Measurements from ENCODE around the gene METTL15. TPM values are rescaled to one million over a fixed set of nuclear protein-coding genes. Genes with fewer than 3 reads are reported as not detected.
"Not testable (repeated sequence)": the region's sequence is repeated elsewhere in the genome, so short reads cannot be mapped to it uniquely, and the experiment has no call there.

Gene METTL15
- total RNA-seq, 1 experiment from 2014 or later = 15.8 TPM

DNA sequence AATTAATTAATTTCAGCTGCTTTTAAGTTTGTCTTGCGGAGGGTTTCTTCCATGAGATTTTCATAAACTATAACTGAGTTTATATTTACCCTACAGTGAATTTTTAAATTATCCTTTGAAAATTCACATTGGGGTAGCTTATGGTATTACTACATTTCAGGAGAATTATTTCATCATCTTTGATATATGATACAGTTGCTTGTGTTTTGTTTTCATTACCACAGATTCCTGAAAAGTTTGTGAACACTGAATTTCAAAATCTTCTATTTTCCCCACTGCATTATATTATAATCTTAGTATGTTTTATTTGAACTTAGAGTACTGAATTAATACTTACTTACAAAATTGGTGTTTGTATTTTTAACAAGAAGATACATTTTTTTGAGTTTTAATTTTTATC lies 24.4 kb downstream of the METTL15 start:
- no peak for DNase-seq (ENCODE audit: low read depth in 1 of 2, low spot score in 2 of 2)

DNA sequence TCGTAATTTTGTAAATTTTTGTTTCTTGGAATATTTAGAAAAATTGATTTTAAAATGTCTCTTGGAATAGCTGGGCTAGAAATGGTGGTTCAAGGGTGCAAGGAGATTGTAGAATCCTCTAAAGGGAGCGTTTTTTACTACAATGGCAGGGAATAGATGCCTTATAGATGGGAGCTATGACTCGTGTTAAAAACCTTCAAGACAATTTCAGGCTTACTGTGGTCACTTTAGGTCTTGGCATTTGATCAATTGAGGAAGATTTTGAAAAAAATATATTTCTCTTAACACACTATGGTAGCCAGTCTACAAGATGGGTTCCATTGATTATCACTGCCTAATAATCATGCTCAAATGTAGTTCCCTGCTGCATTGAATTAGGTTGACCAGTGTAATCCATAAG lies 25.0 kb downstream of the METTL15 start:
- no peaks in the 10 kb centered on the region for H3K27me3 ChIP-seq (replicated peaks)
- no peak overlapping the region for H3K27ac ChIP-seq
- no peaks in the 10 kb centered on the region for H3K4me1 ChIP-seq (replicated peaks)
- no peak for DNase-seq (ENCODE audit: low read depth in 1 of 2, low spot score in 2 of 2)
- H3K4me3 ChIP-seq = no peak overlapping the region
- peaks cover 11% of the 10 kb centered on the region; the same call in 1 of the 2 replicates for H3K9me3 ChIP-seq (replicated peaks)
- peaks cover 37% of the 10 kb centered on the region for H3K36me3 ChIP-seq

More for the DNA sequence above, 24.4 kb downstream of the METTL15 start:
- Histone ChIP-seq H3K27ac (no peak overlapping the region), H3K4me3 (no peak overlapping the region), H3K4me1 (replicated peaks) (no peaks in the 10 kb centered on the region), H3K9me3 (replicated peaks) (peaks cover 11% of the 10 kb centered on the region; the same call in 1 of the 2 replicates), H3K27me3 (replicated peaks) (no peaks in the 10 kb centered on the region), H3K36me3 (peaks cover 32% of the 10 kb centered on the region)

DNA sequence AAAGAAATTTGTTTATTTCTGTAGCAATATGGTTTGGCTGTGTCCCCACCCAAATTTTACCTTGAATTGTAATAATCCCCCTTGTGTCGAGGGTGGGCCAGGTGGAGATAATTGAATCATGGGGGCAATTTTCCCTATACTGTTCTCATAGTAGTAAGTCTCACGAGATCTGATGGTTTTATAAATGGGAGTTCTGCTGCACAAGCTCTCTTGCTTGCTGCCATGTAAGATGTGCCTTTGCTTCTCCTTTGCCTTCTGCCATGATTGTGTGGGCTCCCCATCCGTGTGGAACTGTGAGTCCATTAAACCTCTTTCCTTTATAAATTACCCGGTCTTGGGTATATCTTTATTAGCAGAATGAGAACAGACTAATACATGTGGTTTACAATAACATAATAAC lies 28.0 kb downstream of the METTL15 start:
- DNase-seq (ENCODE audit: low read depth in 1 of 2, low spot score in 2 of 2); H3K4me1 ChIP-seq (replicated peaks); H3K4me3 ChIP-seq; H3K27me3 ChIP-seq (replicated peaks); H3K27ac ChIP-seq: not testable (repeated sequence)
- peaks cover 11% of the 10 kb centered on the region for H3K9me3 ChIP-seq (replicated peaks)
- H3K36me3 ChIP-seq = peaks cover 43% of the 10 kb centered on the region

DNA sequence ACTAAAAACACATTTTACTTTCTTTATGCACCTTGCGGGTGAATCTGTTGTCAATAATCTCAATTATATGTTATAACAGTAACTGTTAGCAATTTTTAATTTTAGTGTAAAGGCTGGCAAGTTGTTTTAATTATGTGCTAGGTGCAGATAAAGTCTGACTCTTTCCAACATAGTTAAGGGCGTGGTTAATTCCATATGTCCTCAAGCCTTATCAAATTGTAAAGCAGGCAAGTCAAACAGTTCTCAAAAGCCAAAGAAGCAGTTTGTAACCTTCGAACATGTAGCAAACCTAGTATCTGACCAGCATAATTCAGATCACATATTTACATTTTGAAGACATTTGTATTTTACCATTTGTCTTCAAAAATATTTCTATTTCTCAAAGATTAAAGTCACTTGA lies 29.2 kb downstream of the METTL15 start:
- Histone ChIP-seq H3K4me3 (no peak overlapping the region), H3K27me3 (replicated peaks) (no peaks in the 10 kb centered on the region), H3K9me3 (replicated peaks) (peaks cover 11% of the 10 kb centered on the region), H3K36me3 (peaks cover 43% of the 10 kb centered on the region), H3K4me1 (replicated peaks) (no peaks in the 10 kb centered on the region), H3K27ac (no peak overlapping the region)
- no peak for DNase-seq (ENCODE audit: low read depth in 1 of 2, low spot score in 2 of 2)

DNA sequence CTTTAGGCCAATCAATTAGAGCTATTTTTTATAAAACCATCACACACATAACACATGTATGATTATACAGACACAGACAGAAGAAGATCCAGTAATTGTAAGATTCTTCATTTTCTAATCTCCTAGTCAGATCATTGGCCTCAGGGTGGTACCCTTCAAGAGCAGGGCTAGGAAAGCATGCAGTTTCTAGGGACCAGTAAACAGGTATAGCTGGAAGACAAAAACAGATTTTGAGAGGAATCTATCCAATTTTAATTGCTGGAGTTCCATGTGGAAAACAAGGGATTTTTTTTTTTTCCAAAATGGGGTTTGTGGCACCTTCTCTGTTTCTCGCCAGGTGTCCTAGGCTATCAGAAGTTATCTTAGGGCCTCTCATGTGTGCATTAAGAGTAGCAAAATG lies 29.6 kb downstream of the METTL15 start:
- Histone ChIP-seq H3K4me3 (no peak overlapping the region), H3K27me3 (replicated peaks) (no peaks in the 10 kb centered on the region), H3K9me3 (replicated peaks) (peaks cover 11% of the 10 kb centered on the region), H3K36me3 (peaks cover 43% of the 10 kb centered on the region), H3K4me1 (replicated peaks) (no peaks in the 10 kb centered on the region), H3K27ac (no peak overlapping the region)
- no peak for DNase-seq (ENCODE audit: low read depth in 1 of 2, low spot score in 2 of 2)

DNA sequence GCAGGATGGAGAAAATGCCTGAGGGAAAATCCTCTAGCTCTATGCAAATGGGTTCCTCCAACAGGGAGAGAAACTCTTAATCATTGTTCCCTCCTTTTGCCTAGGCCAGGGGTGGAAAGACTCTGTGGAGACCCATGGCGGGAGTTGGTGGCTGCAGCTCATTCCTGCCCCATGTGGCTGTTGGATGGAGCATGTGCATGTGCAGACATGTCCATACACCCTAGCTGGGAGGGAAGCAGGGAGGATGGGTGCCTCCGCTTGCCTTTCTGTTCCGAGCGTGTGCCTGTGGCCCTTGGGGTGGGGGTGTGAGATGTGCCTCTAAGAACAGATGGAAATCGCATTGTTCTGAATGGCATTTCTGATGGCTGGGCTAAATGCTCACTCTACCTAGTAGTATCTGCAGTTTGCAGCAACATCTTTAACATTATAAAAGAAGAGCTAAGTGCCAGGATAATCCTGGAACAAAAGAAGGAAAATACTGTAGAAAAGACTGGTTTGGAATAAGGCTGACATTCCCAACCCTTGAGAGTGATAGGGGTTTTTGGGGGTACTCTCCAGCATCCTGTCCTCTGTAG lies 31.7 kb downstream of the METTL15 start:
- H3K4me3 ChIP-seq = no peak overlapping the region
- H3K9me3 ChIP-seq (replicated peaks) = peaks cover 11% of the 10 kb centered on the region
- DNase-seq (ENCODE audit: low read depth in 1 of 2, low spot score in 2 of 2) = no peak
- H3K36me3 ChIP-seq = peaks cover 30% of the 10 kb centered on the region
- 0 out of 2 replicates have a peak, but pooled peaks cover 3% of the 10 kb centered on the region for H3K4me1 ChIP-seq (replicated peaks)
- H3K27me3 ChIP-seq (replicated peaks) = no peaks in the 10 kb centered on the region
- no peak overlapping the region for H3K27ac ChIP-seq

DNA sequence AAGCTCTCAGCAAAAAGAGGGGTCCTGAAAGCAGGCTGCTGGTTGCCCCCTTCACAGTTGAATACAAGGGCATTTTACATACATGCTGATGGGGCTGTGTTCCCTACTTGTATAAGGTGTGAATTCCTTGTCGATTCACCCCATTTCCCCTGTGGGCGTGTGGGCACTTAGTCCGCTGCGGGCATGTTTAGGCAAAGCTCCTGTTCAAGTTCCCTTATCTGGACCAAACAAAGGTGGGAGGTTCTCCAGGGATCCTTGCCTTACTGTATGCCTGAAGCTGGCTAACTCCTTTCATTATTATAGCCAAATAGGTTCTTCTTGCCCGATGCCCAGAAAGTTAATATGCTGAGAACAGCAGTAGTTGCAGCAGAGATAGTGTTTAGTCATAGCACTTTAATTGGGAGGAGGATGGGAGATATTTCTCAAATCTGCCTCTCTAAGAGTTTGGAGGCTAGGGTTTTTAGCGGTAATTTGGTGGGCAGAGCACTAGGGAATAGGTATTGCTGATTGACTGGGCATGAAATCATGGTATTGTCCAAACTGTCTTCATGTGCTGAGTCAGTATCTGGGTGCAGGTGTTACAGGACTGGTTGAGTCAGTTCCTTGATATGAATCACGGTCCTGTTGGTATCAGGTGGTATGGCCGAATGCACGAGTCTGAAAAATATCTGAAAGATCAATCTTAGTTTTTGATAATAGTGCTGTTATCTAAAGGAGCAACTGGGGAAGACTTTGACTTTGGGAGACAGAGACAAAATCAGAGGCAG lies 32.7 kb downstream of the METTL15 start:
- DNase-seq (ENCODE audit: low read depth in 1 of 2, low spot score in 2 of 2) = no peak
- no peak overlapping the region for H3K27ac ChIP-seq
- no peaks in the 10 kb centered on the region for H3K27me3 ChIP-seq (replicated peaks)
- H3K9me3 ChIP-seq (replicated peaks) = peaks cover 5% of the 10 kb centered on the region
- H3K36me3 ChIP-seq = peaks cover 23% of the 10 kb centered on the region
- peaks cover 6% of the 10 kb centered on the region; the same call in 1 of the 2 replicates for H3K4me1 ChIP-seq (replicated peaks)
- H3K4me3 ChIP-seq = no peak overlapping the region

DNA sequence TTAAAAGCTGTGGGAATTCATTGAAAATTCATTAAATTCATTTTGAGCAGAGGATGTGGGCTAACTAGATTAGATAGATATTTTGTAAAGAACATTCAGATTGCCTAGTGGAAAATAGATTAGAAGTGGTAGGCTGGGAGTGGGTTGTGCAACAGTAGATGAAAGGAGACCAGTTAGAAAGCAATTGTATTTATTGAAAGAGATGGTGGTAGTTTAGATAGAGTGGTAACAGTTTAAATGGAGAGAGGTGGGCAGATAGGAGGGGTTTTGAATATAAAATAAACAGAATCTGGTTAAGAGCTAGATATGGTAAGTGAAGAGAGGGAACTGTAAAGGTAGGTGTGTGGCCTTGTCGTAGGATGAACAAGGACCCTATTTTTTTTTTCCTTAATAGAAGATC lies 34.5 kb downstream of the METTL15 start:
- no peak for DNase-seq (ENCODE audit: low read depth in 1 of 2, low spot score in 2 of 2)

DNA sequence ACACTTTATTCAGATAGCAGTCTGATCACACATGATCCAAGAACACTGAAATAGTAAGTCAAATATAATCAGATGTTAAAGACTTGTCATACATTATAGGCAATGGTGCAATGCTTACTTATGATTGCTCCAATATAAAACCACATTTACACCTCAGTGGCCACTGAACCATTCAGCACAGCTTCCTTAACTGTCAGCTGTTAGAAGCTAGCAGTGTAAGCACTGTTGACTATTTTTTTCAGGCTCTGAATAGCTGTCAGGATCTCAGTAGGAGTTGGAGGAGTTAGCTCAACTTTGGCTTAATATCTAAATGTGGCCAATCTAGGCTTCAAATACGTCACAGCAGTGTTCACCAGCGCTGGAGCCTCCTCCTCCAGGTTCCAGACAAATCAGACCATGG lies 36.6 kb downstream of the METTL15 start:
- H3K27ac ChIP-seq = no peak overlapping the region
- peaks cover 14% of the 10 kb centered on the region for H3K4me1 ChIP-seq (replicated peaks)
- H3K4me3 ChIP-seq = no peak overlapping the region
- H3K36me3 ChIP-seq = no peaks in the 10 kb centered on the region
- no peaks in the 10 kb centered on the region for H3K27me3 ChIP-seq (replicated peaks)
- no peak for DNase-seq (ENCODE audit: low read depth in 1 of 2, low spot score in 2 of 2)
- no peaks in the 10 kb centered on the region; the same call in 1 of the 2 replicates for H3K9me3 ChIP-seq (replicated peaks)

More for the DNA sequence above, 34.5 kb downstream of the METTL15 start:
- H3K36me3 ChIP-seq = peaks cover 10% of the 10 kb centered on the region
- no peak overlapping the region for H3K4me3 ChIP-seq
- H3K4me1 ChIP-seq (replicated peaks) = peaks cover 14% of the 10 kb centered on the region
- no peaks in the 10 kb centered on the region; the same call in 1 of the 2 replicates for H3K9me3 ChIP-seq (replicated peaks)
- H3K27ac ChIP-seq = no peak overlapping the region
- no peaks in the 10 kb centered on the region for H3K27me3 ChIP-seq (replicated peaks)

DNA sequence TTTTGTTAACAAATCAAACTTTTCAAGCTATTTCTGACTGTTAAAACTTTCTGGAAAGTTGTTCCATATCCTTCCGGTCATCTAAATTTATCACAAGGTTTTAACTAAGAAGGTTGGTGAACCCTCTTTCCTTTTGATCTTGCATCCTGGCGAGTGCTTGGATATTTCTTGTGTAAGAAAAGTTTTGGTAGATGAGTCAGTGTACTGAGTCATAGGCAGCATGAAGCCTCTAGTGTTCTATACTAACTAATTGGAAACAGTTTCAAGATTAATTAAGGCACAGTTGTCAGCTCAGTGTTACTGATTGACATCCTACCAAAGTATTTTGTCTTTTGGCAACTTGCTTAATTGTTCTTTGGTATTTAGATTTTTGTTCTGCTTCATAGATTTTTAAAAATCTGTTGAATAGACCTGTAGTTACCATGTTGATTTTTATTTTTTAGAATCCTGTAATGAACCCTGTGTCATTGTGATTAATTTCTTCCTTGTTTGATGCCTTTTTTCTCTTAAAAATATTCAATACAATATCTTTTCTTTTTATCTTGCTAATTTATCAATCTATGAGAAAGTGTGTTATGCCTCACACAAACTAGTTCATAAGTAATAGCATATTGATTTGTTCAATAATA lies 38.0 kb downstream of the METTL15 start:
- Histone ChIP-seq H3K27ac (peak overlapping the region; percentile 35), H3K27me3 (replicated peaks) (no peaks in the 10 kb centered on the region), H3K36me3 (no peaks in the 10 kb centered on the region), H3K9me3 (replicated peaks) (no peaks in the 10 kb centered on the region), H3K4me1 (replicated peaks) (peaks cover 14% of the 10 kb centered on the region), H3K4me3 (no peak overlapping the region)
- peak; percentile 48 to 76 for DNase-seq (ENCODE audit: low read depth in 1 of 2, low spot score in 2 of 2)

DNA sequence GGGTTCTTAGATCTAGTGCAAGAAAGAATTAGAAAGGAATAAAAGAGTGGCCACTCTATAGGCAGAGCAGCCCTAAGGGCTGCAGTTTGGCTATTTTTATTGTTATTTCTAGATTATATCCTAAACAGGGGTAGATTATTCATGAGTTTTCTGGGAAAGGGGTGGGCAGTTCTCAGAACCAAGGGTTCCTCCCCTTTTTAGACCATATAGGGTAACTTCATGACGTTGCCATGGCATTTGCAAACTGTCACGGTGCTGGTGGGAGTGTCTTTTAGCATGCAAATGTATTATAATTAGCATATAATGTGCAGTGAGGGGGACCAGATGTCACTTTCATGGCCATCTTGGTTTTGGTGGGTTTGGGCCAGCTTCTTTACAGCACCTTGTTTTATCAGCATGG lies 44.6 kb downstream of the METTL15 start:
- Histone ChIP-seq H3K4me3 (no peak overlapping the region), H3K36me3 (peaks cover 10% of the 10 kb centered on the region), H3K27me3 (replicated peaks) (no peaks in the 10 kb centered on the region), H3K4me1 (replicated peaks) (no peaks in the 10 kb centered on the region), H3K27ac (no peak overlapping the region), H3K9me3 (replicated peaks) (no peaks in the 10 kb centered on the region)
- no peak for DNase-seq (ENCODE audit: low read depth in 1 of 2, low spot score in 2 of 2)

DNA sequence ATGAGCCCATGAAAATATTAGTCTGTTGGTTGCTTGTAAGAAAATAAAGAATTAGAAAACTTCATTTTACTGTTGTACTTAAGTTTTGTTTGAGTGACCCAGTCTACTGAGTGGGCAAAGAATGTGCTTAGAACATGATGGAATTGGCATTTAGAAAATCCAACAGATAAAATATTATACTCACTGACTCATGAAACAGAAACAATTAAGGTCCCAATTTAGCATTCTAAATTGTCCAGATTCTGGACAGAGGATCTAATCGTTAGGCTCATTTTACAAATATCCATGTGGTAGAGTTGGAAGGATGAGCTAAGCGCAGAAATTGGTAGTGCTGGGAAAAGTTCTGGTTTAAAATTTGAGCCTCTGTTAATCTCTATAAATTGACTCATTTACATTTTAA lies 45.4 kb downstream of the METTL15 start:
- Histone ChIP-seq H3K27me3 (replicated peaks) (no peaks in the 10 kb centered on the region), H3K27ac (no peak overlapping the region)
- no peak for DNase-seq (ENCODE audit: low read depth in 1 of 2, low spot score in 2 of 2)

DNA sequence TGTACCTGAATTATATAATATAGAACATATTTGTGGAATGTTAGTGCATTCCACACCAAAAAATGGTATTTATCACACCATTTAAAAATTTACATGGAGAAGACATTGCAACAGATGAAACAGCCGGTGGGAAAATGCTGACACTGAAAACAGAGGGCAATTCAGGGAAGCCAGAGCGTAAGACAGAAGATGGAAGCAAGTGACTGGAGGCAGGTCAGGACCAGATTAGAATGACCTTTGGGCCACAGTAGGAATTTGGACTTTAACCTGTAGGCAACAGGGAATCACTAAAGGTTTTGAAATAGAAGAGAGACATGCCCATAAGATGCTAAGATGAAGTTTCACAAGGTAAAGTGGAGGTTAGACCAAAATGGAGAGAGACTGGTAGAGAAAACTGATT lies 60.5 kb downstream of the METTL15 start:
- H3K36me3 ChIP-seq = peaks cover 4% of the 10 kb centered on the region
- no peak for DNase-seq (ENCODE audit: low read depth in 1 of 2, low spot score in 2 of 2)
- H3K9me3 ChIP-seq (replicated peaks) = no peaks in the 10 kb centered on the region
- no peak overlapping the region for H3K27ac ChIP-seq
- no peaks in the 10 kb centered on the region for H3K27me3 ChIP-seq (replicated peaks)
- no peak overlapping the region for H3K4me3 ChIP-seq
- no peaks in the 10 kb centered on the region for H3K4me1 ChIP-seq (replicated peaks)

More for the DNA sequence above, 45.4 kb downstream of the METTL15 start:
- Histone ChIP-seq H3K36me3 (peaks cover 18% of the 10 kb centered on the region), H3K4me3 (no peak overlapping the region), H3K4me1 (replicated peaks) (no peaks in the 10 kb centered on the region), H3K9me3 (replicated peaks) (no peaks in the 10 kb centered on the region)

DNA sequence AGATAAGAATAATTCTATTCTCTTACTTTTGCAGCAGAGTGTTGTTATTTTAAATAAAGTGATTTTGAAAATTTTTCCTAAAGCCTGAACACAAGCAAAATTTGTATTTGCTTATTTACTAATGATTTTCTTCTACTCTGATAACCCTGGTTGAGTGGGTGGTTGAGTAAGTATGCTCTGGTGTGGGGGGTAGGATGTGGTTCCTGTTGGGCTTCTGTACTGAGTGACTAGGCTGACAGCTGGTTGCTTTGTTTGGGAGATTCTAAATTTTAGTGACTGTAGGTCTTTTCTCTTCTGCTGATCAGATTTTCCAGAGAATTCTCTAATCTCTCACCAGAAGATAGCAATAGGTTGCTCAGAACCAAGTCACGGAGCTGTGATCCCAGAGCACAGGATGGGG lies 61.6 kb downstream of the METTL15 start:
- DNase-seq (ENCODE audit: low read depth in 1 of 2, low spot score in 2 of 2) = no peak
- Histone ChIP-seq H3K9me3 (replicated peaks) (no peaks in the 10 kb centered on the region), H3K4me1 (replicated peaks) (no peaks in the 10 kb centered on the region), H3K36me3 (peaks cover 10% of the 10 kb centered on the region), H3K27ac (no peak overlapping the region), H3K4me3 (no peak overlapping the region), H3K27me3 (replicated peaks) (no peaks in the 10 kb centered on the region)
